H1 (cell line): Measurements from ENCODE around the gene RCOR2. TPM values are rescaled to one million over a fixed set of nuclear protein-coding genes. Genes with fewer than 3 reads are reported as not detected.

ENCODE experiments used
- BRCA1 ChIP-seq: IDR thresholded peaks from 2 replicates; pipeline ENCODE4 v1.6.1; 2012; ENCODE audit warnings: low read depth, low read length, improper control_type of control experiment
- CEBPB ChIP-seq: IDR thresholded peaks from 2 replicates; pipeline ENCODE4 v1.6.1; 2012; ENCODE audit warnings: low read depth, low read length
- KDM4A ChIP-seq: IDR thresholded peaks from one replicate; pipeline ENCODE4 v1.7.1; 2012; ENCODE audit warnings: low read depth, mild to moderate bottlenecking, moderate library complexity, low read length, inconsistent platforms; ENCODE audit not compliant: severe bottlenecking
- RAD21 ChIP-seq, 2 experiments: IDR thresholded peaks in 1 of 2; conservative IDR thresholded peaks in 1 of 2; 2 replicates each; pipeline ENCODE4 v1.6.1; 2011; ENCODE audit warnings: low read depth in 2 of 2, low read length in 2 of 2, improper control_type of control experiment in 1 of 2, inconsistent platforms in 1 of 2, mild to moderate bottlenecking in 1 of 2, moderate library complexity in 1 of 2
- SP2 ChIP-seq: IDR thresholded peaks from 2 replicates; pipeline ENCODE4 v1.6.1; 2012; ENCODE audit warnings: mild to moderate bottlenecking, low read length, inconsistent platforms
- TAF1 ChIP-seq: IDR thresholded peaks from 2 replicates; pipeline ENCODE4 v1.6.1; 2011; ENCODE audit warnings: mild to moderate bottlenecking, low read depth, low read length
- TAF7 ChIP-seq: optimal IDR thresholded peaks from 2 replicates; pipeline ENCODE3; 2011; ENCODE audit warnings: low read depth, mild to moderate bottlenecking, inconsistent platforms, low read length, moderate library complexity, borderline replicate concordance
- TEAD4 ChIP-seq: IDR thresholded peaks from 2 replicates; pipeline ENCODE4 v1.6.1; 2012; ENCODE audit warnings: low read depth, low read length, inconsistent platforms, mixed read lengths
- polyA plus RNA-seq, 7 experiments: library from polyadenylated mRNA; depleted of rRNA in 3 of 7; stranded (reverse) in 5 of 7; unstranded in 2 of 7; fragments of >200 nt in 5 of 7; fragments of 200-250 nt in 2 of 7; gene quantifications; 1 replicate in 5 of 7; 2 replicates in 1 of 7; 4 replicates in 1 of 7; pipeline versions ENCODE4 v1.2.1 to v1.2.3, GENCODE V29; 2011 to 2013; ENCODE audit warnings: missing spikeins in 2 of 7, mixed read lengths in 2 of 7
- total RNA-seq: library from RNA; stranded (reverse); fragmentation: NEBNext Ultra II Directional; extraction: Animal tissue kit (Norgen Biotek cat#: 25700); gene quantifications from 2 replicates; pipeline ENCODE4 v1.2.1, GENCODE V29; 2021
- TF ChIP-seq, protein P1 (sequence below): fragments of 300-600 bp; sonication (generic); IDR thresholded peaks from 2 replicates; pipeline ENCODE4 v1.7.1; 2012; ENCODE audit warnings: low read length, moderate library complexity, mild to moderate bottlenecking, inconsistent platforms; ENCODE audit not compliant: insufficient replicate concordance
- TF ChIP-seq, protein P2 (sequence below): IDR thresholded peaks from 2 replicates; pipeline ENCODE4 v1.6.1; 2012; ENCODE audit warnings: inconsistent platforms

RCOR2 gene
- total and polyA plus RNA-seq, 2 of the 8 experiments (the other 6 are each of a cell fraction or from before 2014, with no cell fraction given): 54.6 to 78.0 TPM

DNA sequence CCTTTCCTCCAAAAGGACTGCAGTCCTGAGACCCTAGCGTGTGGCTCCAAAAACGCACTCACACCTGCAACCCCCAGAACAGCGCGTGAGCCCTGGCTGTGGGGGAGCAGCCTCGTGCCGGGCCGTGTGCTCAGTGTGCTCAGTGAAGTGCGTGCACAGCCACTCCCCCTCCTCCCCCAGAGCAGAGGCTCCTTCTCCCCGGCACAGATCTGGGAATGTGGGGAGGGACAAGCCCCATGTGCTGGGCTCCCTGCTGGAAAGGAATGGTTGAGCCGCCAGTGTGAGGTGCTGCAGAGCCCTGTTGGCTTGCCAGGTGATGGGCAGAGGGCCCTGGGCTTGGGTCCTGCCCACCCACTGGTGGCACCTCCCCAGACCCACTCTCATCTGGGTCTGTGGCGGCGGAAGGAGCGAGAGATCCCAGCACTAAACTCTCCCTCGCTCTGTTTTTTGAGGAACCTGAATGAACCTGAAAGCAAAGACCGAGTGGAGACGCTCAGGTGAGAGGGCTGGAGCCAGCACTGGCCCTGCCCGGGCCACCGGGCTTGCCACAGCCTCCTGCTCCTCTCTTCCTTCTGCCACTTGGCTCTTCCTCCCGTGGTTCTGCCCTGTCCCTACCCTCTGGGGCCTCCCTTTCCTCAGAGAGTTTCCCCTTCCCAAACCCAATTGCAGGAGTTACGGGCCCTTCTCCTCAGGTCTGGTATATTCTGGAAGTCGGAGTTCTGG is 9.0 kb downstream of the RCOR2 start (continued):
- TF ChIP-seq TEAD4 (peak; percentile 46), KDM4A (no peak), CEBPB (no peak), SP2 (no peak), TAF1 (no peak), TAF7 (no peak), RAD21 (IDR thresholded peaks at IDR 0.05 in 1 of 2, conservative IDR thresholded peaks at IDR 0.05 in 1 of 2; ENCODE audit: low read depth in 2 of 2, low read length in 2 of 2) (peak; percentile 13 to 30; a peak in 2 of 4 replicates), BRCA1 (no peak)
- TF ChIP-seq, protein P1, sequence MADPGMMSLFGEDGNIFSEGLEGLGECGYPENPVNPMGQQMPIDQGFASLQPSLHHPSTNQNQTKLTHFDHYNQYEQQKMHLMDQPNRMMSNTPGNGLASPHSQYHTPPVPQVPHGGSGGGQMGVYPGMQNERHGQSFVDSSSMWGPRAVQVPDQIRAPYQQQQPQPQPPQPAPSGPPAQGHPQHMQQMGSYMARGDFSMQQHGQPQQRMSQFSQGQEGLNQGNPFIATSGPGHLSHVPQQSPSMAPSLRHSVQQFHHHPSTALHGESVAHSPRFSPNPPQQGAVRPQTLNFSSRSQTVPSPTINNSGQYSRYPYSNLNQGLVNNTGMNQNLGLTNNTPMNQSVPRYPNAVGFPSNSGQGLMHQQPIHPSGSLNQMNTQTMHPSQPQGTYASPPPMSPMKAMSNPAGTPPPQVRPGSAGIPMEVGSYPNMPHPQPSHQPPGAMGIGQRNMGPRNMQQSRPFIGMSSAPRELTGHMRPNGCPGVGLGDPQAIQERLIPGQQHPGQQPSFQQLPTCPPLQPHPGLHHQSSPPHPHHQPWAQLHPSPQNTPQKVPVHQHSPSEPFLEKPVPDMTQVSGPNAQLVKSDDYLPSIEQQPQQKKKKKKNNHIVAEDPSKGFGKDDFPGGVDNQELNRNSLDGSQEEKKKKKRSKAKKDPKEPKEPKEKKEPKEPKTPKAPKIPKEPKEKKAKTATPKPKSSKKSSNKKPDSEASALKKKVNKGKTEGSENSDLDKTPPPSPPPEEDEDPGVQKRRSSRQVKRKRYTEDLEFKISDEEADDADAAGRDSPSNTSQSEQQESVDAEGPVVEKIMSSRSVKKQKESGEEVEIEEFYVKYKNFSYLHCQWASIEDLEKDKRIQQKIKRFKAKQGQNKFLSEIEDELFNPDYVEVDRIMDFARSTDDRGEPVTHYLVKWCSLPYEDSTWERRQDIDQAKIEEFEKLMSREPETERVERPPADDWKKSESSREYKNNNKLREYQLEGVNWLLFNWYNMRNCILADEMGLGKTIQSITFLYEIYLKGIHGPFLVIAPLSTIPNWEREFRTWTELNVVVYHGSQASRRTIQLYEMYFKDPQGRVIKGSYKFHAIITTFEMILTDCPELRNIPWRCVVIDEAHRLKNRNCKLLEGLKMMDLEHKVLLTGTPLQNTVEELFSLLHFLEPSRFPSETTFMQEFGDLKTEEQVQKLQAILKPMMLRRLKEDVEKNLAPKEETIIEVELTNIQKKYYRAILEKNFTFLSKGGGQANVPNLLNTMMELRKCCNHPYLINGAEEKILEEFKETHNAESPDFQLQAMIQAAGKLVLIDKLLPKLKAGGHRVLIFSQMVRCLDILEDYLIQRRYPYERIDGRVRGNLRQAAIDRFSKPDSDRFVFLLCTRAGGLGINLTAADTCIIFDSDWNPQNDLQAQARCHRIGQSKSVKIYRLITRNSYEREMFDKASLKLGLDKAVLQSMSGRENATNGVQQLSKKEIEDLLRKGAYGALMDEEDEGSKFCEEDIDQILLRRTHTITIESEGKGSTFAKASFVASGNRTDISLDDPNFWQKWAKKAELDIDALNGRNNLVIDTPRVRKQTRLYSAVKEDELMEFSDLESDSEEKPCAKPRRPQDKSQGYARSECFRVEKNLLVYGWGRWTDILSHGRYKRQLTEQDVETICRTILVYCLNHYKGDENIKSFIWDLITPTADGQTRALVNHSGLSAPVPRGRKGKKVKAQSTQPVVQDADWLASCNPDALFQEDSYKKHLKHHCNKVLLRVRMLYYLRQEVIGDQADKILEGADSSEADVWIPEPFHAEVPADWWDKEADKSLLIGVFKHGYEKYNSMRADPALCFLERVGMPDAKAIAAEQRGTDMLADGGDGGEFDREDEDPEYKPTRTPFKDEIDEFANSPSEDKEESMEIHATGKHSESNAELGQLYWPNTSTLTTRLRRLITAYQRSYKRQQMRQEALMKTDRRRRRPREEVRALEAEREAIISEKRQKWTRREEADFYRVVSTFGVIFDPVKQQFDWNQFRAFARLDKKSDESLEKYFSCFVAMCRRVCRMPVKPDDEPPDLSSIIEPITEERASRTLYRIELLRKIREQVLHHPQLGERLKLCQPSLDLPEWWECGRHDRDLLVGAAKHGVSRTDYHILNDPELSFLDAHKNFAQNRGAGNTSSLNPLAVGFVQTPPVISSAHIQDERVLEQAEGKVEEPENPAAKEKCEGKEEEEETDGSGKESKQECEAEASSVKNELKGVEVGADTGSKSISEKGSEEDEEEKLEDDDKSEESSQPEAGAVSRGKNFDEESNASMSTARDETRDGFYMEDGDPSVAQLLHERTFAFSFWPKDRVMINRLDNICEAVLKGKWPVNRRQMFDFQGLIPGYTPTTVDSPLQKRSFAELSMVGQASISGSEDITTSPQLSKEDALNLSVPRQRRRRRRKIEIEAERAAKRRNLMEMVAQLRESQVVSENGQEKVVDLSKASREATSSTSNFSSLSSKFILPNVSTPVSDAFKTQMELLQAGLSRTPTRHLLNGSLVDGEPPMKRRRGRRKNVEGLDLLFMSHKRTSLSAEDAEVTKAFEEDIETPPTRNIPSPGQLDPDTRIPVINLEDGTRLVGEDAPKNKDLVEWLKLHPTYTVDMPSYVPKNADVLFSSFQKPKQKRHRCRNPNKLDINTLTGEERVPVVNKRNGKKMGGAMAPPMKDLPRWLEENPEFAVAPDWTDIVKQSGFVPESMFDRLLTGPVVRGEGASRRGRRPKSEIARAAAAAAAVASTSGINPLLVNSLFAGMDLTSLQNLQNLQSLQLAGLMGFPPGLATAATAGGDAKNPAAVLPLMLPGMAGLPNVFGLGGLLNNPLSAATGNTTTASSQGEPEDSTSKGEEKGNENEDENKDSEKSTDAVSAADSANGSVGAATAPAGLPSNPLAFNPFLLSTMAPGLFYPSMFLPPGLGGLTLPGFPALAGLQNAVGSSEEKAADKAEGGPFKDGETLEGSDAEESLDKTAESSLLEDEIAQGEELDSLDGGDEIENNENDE: no peak
- TF ChIP-seq, protein P2, sequence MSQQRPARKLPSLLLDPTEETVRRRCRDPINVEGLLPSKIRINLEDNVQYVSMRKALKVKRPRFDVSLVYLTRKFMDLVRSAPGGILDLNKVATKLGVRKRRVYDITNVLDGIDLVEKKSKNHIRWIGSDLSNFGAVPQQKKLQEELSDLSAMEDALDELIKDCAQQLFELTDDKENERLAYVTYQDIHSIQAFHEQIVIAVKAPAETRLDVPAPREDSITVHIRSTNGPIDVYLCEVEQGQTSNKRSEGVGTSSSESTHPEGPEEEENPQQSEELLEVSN: peak; percentile 59
